HG02885 (cell line): Measurements from ENCODE around the gene SWI5.
"Not testable (repeated sequence)": the region's sequence is repeated elsewhere in the genome, so short reads cannot be mapped to it uniquely, and the experiment has no call there.

Experiments used
- ATAC-seq: cut with Tn5 transposase; IDR thresholded peaks from one replicate; pipeline ENCODE4 v1.9.1; 2021; ENCODE audit warnings: mild to moderate bottlenecking; ENCODE audit not compliant: unreplicated experiment, poor library complexity

SWI5 gene

DNA sequence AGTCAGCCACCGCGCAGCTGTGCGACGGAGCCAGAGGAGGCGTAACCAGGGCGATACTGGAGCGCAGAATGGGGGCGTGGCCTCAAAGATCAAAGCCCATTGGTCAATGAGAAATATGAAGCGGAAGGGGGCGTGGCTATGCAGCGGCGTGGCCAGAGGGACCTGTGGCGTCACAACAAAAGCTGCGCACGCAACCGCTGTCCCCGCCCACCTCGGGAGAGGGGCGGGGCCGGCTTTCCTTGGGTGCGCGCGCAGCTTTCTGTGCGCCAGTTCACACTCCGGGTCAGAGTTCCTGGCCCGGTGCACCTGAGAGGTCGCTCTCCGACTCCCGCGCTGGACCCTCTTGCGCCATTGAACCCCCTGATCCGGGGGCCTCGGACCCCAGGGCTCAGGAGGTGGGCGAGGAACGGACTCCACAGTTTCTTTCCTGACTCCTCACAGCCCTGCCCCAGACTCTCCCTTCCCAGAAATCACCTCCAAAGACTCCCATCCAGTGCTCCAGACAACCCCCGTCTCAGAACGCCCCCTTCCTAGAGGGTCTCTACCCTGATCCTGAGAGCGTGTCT, at the start of gene SWI5:
SWI5 (plus strand) TSS at position 269 of the 566 bp plus-strand sequence.
- peak; percentile 97 for ATAC-seq

DNA sequence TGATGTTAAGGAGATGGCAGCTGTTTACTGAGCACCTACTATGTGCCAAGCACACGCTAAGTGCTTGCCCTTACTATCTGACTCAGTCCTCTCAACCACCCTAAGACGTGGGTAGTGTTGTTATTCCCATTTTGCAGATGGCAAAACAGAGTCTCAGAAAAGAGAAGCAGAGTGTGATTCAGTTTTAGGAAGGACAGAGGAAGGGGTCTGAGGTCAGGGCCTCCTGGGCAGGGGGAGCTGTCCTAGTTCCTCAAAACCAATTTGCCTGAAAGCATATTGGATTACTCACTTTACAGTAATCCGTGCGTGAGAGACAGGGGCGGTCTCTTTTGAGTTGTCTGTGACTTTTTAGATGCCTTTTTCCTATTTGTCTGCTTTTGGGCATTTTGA, 49.7 kb upstream of the SWI5 start:
- ATAC-seq, result no peak

DNA sequence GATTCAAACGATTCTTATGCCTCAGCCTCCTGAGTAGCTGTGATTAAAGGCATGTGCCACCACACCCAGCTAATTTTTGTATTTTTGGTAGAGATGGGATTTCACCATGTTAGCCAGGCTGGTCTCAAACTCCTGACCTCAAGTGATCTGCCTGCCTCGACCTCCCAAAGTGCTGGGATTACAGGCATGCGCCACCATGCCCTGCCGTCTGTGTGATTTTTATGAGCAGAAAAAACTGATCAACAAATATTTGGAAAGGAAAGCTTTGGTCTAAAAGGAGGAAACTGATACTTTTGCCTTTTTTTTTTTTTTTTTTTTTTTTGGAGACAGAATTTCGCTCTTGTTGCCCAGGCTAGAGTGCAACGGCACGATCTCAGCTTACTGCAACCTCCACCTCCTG, 45.2 kb upstream of the SWI5 start:
- not testable (repeated sequence) for ATAC-seq

DNA sequence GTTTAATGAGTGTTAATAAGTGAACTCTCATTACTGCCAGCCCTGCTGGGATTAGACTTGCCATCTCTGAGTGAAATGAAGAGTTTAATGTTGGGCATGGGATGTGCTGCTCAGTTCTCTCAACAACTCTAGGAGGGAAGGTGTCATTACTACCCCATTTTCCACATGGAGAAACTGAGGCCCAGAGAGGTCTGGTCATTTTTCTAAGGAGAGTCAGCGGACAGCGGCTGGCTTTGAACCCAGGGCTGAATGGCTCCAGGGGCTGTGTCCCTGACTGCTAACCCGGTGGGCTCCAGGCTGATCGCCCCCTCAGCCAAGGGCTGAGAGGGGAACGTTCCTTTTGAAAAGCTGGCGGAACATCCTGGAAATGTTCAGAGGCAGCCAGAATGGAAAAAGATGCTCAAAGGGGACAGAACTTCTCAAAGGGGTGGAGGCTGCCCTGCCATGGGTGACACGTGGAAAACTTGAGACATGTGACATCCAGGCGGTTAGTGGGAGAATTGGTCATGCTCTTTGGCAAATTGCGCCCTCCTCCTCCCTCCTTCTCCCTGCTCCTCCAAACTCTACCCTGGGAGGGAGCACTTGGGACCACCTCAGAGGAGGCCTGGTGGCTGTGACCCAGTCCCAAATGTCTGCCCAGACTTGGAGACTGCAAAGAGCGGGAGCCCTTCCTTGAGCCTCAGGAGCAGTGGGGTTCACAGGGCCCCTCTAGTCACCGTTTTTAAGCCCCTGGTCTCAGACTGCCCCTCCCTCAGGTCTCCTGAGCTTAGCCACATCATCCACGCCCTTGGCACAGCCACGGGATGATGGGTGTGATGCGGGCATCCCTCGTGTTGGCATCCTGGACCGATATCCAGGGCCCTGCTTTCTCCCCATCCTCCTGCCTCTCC, 44.2 kb upstream of the SWI5 start:
- no peak for ATAC-seq

DNA sequence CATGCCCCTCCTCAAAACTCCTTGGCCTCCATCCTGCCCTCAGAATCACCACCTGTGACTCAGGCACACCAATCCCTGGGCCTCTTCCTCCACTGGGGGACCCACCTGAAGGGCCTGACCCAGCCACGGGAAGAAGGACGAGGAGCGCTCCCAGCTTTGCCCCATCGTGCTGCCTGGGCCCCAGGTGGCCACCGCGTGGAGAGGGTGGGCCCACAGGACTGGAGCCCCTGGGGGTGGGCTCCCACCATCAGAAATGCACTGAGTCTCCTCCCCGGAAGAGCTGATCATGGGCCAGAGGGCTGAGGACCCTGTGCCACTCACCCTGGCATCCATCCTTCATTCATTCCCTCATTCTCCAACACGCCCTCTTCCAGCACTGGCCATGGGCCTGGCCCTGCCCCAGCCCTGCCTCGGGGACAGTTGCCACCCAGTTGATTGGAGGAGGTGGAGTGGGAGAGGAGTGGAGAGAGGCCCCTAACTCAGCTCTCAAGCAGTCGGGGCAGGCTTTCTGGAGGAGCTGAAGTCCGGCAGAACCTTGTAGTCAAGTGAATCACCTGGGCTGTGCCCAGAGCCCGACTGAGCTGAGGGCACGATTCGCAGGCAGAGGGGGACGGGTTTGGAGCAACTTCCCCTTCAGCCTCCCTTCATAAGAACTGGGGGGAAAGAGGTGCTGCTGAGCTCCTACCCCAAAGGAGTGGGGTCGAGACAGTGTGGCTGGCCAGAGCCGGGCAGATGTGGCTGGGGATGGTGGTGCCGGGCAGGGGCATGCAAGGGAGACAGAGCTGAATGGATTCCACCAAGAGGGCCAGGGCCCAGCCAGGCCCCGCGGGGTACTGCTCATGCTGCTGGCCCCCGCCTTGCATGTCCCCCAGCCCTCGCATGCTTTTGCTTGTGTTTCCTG, 43.3 kb upstream of the SWI5 start:
- no peak for ATAC-seq

DNA sequence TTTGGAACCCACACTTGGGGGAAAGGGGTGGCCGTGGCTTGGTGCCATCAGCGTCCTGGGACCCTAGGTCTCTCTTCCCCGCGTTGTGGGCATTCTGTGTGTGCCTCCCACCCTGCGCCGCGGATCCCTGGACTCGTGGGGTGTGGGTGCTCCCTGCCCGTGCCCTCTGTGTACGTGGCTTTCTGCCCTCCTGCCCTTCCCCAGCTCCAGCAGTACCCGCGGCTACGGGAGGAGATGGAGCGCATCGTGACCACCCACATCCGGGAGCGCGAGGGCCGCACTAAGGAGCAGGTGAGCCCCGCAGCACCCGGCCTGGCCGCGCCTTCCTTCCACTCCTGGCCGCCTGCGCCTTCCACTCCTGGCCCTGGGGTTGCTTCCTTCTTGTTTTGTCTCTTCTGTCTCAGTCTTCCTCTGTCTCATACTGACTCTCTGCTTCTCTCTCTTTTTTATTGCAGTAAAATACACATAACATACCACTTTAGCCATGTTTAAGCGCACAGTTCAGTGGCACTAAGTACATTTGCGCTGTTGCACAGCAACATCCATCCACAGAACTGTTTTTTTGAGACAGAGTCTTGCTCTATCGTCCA, 42.2 kb upstream of the SWI5 start:
- ATAC-seq, result no peak

DNA sequence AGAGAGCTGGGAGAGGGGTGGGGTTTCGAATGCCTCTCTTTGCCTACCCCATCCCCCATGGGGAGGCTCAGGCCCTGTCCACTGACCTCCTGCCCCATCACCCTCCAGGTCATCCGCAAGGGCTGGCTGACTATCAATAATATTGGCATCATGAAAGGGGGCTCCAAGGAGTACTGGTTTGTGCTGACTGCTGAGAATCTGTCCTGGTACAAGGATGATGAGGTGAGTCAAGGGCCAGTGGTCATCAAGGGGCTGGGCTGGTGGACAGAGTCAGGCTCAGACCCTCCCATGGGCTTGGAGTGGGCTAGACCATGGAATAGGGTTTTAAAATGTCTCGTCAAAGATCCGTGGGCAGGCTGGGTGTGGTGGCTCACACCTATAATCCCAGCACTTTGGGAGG, 34.0 kb upstream of the SWI5 start:
- ATAC-seq, result no peak

DNA sequence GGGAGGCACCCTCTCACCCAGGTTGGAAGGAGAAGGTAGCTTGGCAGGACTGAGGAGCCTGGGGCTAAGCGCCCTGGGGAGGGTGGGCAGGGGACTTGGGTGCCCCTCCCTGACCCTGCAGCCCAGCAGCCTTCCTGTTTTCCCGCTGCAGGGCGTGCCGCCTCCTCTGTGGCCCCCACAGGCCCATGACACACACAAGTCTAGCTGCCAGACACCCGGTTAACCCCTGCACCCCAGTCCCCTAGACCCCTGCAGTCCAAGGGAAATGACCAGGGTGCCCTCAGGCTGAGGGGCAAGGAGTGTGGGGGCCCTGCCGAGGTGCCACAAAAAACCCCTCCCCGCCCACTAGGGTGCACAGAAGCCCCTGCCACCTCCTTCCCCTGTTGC, 33.3 kb upstream of the SWI5 start:
- no peak for ATAC-seq

DNA sequence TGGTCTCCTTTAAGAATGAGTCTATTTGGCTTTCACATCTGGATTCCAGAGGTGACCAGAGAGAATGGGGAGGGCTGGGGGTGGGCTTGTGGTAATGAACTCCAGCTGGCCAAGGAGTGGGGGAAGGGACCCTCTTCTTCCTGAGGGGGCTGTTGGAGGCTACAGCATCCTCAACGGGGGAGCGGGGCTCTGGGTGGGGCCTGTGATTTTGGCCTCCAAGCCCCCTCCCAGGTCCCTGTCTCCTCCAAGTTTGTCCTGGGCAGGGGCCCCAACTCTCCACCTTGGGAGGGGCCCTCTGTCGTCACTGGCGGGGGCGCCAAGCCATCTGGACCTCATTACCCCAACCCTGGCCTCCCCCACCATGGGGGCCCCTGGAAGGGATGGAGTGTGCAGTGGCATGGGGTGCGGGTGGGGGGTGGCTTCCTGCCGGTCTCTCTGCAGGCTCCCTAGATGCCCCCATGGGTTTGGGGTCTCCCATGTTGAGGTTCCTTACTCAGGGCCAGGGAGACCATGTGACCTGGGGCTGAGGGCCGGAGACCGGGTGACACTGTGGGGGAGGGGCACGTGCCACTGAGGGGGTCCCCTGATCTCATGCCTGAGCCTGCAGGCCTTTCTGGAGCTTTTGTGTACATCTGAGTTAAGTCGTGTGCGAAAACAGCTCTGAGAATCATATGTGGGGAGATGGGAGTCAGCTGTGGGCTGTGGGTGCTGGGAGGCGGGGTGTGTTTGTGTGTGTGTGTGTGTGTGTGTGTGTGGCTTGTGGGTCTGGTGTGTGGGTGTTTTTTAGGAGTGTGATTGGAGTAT, 32.7 kb upstream of the SWI5 start:
- no peak for ATAC-seq

DNA sequence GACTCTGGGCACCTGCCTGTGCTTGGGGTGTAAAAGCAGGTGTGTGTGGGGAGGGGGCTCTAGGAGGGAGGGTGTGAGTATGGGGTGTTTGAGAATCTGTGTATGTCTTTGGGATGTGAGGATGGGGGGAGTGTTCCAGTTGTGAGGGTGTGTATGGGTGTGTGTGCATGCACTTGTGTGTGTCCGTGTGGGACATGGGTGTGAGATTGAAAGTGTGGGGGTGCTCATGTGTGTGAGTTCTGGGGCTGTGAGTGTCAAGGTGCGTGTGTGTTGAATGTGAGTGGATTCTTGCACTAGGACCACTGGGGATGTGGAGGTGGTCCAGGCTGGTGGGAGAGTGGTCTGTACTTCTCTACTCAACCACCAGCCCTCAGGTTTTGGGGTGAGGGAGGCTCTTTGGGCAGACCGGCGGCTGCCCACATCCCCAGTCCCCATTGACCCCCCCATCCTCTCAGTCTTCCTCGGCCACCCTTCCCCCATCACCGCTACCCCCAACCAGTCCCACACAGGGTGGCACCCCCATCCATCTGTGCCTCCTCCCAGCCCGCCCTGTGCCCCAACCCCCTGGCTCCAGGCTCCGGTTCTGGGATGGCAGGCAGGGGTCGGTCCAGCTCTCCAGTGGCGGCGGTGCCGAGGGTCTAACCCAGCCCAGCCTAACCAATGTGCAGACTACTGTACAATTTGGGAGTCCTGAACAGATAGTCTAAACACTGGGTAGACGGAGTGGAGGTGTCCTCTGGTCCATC, 31.8 kb upstream of the SWI5 start:
- no peak for ATAC-seq

DNA sequence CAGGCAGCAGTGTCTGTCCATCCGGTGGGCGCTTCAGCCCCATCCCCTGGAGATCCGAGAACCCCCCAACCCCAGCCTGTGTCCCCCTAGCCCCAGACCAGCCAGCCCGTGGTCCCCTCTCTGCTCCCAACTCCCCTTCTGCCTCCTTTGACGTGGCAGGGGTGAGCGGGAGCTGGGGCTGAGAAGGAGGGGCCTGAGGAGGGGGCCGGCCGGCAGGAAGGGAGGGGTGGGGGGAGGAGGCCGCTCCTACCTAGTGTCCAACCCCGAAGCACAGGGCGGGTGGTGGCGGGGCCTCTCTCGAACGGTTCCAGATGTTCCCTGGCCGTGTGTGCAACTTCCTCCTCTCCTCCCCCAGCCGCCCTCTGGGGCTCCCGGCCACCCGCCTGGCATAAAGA, 31.2 kb upstream of the SWI5 start:
- no peak for ATAC-seq

DNA sequence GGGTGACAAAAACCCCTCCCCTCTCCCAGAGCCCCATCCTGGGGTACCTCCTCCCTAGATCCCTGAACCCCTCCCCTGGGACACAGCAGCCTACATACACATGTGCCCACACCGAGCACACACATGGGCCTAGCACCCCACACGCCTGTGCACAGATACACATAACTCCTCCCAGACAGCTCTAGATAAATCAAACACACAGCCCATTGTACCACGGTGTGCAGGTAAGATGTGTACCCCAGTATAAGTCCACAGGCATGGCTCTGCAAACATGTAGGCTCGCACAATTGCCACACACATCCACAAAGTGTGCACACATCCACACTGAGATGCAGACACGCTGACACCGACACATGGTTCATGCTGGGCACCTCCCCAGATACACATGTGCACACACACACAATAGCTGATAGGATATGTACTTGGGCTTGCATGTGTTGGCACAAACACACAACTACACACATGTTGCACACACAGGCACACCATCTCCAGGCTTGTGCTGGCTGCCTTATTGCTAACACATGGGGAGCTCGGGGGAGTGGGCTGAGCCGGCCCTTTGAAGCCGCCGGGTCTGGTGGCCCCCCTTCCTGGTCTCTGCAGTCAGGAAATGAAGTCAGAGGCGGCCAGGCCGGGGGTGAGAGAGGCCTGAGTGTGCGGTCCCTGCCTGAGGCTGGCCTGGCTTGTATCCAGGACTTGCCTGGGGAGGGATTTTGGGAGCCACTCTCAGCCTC, 30.5 kb upstream of the SWI5 start:
- no peak for ATAC-seq

DNA sequence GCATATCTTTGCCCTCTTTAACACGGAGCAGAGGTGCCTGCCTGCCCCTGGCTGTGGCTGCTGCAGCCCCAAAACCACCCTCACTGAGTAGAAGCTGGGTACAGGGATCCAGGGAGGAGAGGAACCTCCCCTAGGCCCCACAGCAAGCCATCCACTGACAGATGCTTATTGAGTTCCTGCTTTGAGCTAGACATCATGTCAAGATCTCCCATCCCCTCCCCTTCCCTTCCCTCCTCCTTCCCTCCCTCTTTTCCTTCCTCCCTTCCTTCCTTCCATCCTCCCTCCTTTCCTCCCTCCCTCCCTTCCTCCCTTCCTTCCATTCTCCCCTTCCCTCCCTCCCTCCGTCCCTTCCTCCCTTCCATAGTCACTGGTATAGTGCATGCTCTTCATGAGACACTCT, 29.6 kb upstream of the SWI5 start:
- ATAC-seq, result no peak

DNA sequence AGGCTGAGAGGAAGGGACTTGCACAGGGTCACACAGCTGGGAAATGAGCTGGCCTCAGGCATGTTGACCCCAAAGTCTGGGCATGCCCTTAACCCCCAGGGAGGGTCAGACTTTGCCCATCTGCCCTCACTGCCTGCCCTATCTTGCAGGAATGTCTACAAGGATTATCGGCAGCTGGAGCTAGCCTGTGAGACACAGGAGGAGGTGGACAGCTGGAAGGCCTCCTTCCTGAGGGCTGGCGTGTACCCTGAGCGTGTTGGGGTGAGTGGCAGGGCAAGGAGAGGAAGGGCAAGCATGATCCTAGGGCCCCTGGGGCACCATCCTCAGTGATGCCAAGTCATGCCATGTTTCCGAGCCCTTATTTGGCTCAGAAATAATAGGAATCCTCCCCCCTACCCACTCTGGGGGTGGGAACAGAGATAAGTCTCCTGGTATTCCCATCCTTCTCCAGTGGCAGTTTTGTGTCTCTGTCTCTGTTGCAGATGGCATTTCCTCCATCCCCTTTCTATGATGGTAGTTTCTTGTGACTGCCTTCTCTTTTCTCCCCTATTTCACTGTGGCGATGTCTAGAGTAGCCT, 28.8 kb upstream of the SWI5 start:
- no peak for ATAC-seq

DNA sequence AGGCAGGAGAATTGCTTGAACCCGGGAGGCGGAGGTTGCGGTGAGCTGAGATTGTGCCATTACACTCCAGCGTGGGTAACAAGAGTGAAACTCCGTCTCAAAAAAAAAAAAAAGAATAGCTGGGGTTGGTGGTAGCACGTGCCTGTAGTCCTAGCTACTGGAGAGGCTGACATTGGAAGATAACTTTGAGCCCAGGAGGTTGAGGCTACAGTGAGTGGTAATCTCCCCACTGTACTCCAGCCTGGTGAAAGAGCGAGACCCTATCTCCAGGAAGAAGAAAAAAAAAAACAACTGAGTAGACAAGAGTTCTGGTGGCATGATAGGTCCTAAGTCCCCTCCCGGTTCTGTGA, 26.5 kb upstream of the SWI5 start:
- ATAC-seq, result no peak

DNA sequence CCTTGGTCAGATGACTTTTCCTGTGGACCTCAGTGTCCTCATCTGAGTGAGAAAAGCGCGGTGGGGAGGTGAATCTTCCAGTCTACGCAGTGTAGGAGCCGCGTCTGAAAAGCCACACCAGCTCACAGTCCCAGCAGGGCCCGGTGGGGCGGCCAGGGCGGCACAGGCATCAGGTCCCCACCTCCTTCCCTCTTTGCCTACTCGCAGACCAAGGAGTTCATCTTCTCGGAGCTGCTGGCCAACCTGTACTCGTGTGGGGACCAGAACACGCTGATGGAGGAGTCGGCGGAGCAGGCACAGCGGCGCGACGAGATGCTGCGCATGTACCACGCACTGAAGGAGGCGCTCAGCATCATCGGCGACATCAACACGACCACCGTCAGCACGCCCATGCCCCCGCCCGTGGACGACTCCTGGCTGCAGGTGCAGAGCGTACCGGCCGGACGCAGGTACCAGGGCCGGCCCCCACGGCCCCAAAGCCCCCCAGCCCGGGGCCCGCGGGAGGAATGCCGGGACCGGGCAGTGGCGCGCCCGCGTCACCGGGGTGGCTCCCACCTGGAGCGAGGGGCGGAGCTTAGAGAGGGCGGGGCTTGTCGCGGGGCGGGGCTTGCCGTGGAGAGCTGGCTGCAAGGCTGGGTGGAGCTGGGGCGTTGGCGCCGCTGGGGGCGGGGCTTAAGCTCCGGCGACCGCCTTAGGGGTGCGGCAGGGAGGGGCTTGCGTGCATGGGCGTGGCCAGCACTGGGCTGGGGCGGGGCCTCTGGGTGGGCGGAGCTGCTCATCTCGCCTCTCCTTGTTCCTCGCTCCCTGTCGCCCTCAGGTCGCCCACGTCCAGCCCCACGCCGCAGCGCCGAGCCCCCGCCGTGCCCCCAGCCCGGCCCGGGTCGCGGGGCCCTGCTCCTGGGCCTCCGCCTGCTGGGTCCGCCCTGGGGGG, 25.9 kb upstream of the SWI5 start:
- peak; percentile 81 for ATAC-seq
